Astrocyte (in vitro differentiated cells and primary cell): ENCODE measurements around the gene SNAPIN. TPM values are rescaled to one million over a fixed set of nuclear protein-coding genes. Genes with fewer than 3 reads are reported as not detected.

Source experiments
- DNase-seq: peaks from one replicate; pipeline ENCODE4 v3.0.0-alpha.2; 2010; ENCODE audit warnings: low read depth
- FAIRE-seq: peaks from 2 replicates; lab custom pipeline; 2011; peaks lifted over from hg19 to GRCh38; lab: Jason Lieb, UNC
- H2AFZ ChIP-seq: 2 replicates; pipeline ENCODE4 v1.6.0; 2012; ENCODE audit warnings: low read depth, low read length, inconsistent platforms
- H3K27ac ChIP-seq: 2 replicates; pipeline ENCODE4 v1.5.1; 2011; ENCODE audit warnings: low read depth, low read length, inconsistent platforms
- H3K27me3 ChIP-seq: 2 replicates; pipeline ENCODE4 v1.6.0; 2011; ENCODE audit warnings: low read length, inconsistent platforms; ENCODE audit not compliant: insufficient read depth
- H3K36me3 ChIP-seq: 2 replicates; pipeline ENCODE4 v1.5.1; 2011; ENCODE audit warnings: low read length, inconsistent platforms; ENCODE audit not compliant: insufficient read depth
- H3K4me1 ChIP-seq: 2 replicates; pipeline ENCODE4 v1.5.1; 2011; ENCODE audit warnings: low read length, inconsistent platforms; ENCODE audit not compliant: insufficient read depth
- H3K4me2 ChIP-seq: 2 replicates; pipeline ENCODE4 v1.6.0; 2012; ENCODE audit warnings: low read length, inconsistent platforms
- H3K4me3 ChIP-seq: 2 replicates; pipeline ENCODE4 v1.5.1; 2011; ENCODE audit warnings: low read depth, mild to moderate bottlenecking, low read length, inconsistent platforms; ENCODE audit not compliant: insufficient read depth
- H3K79me2 ChIP-seq: 2 replicates; pipeline ENCODE4 v1.6.0; 2012; ENCODE audit warnings: mild to moderate bottlenecking, low read length, inconsistent platforms; ENCODE audit not compliant: insufficient read depth
- H3K9ac ChIP-seq: 2 replicates; pipeline ENCODE4 v1.6.0; 2012; ENCODE audit warnings: mild to moderate bottlenecking, low read length, inconsistent platforms
- H3K9me3 ChIP-seq: 2 replicates; pipeline ENCODE4 v1.5.1; 2012; ENCODE audit warnings: low read depth, mild to moderate bottlenecking, low read length, inconsistent platforms; ENCODE audit not compliant: insufficient read depth
- H4K20me1 ChIP-seq: 2 replicates; pipeline ENCODE4 v1.6.0; 2012; ENCODE audit warnings: low read length, inconsistent platforms; ENCODE audit not compliant: insufficient read depth
- H3K27ac Mint-ChIP-seq: one replicate; pipeline ENCODE4 v1.8.0; 2021; ENCODE audit warnings: mild to moderate bottlenecking, mixed read lengths; ENCODE audit not compliant: unreplicated experiment
- H3K27me3 Mint-ChIP-seq: one replicate; pipeline ENCODE4 v1.8.0; 2021; ENCODE audit warnings: low read depth, mixed read lengths; ENCODE audit not compliant: unreplicated experiment
- H3K36me3 Mint-ChIP-seq: one replicate; pipeline ENCODE4 v1.8.0; 2021; ENCODE audit warnings: low read depth, mixed read lengths; ENCODE audit not compliant: unreplicated experiment
- H3K4me1 Mint-ChIP-seq: one replicate; pipeline ENCODE4 v1.8.0; 2021; ENCODE audit warnings: low read depth, mixed read lengths; ENCODE audit not compliant: unreplicated experiment
- H3K4me3 Mint-ChIP-seq: one replicate; pipeline ENCODE4 v1.8.0; 2021; ENCODE audit warnings: mild to moderate bottlenecking, moderate library complexity, mixed read lengths; ENCODE audit not compliant: unreplicated experiment
- H3K9me3 Mint-ChIP-seq: one replicate; pipeline ENCODE4 v1.8.0; 2021; ENCODE audit warnings: mild to moderate bottlenecking, mixed read lengths; ENCODE audit not compliant: unreplicated experiment
- EZH2 ChIP-seq: IDR thresholded peaks from 2 replicates; pipeline ENCODE4 v1.6.1; 2012; ENCODE audit warnings: mild to moderate bottlenecking, low read length, inconsistent platforms; ENCODE audit not compliant: insufficient read depth
- total RNA-seq: library from RNA; stranded (reverse); gene quantifications from 2 replicates; pipeline ENCODE4 v1.2.1, GENCODE V29; 2021
- TF ChIP-seq, protein P1 (sequence below): IDR thresholded peaks from 2 replicates; pipeline ENCODE4 v1.5.1; 2011; ENCODE audit warnings: low read depth, mild to moderate bottlenecking, inconsistent platforms, low read length, moderate library complexity; ENCODE audit not compliant: insufficient read depth

SNAPIN gene
- total RNA-seq, 1 donor from 2014 or later = 31.3 TPM

DNA sequence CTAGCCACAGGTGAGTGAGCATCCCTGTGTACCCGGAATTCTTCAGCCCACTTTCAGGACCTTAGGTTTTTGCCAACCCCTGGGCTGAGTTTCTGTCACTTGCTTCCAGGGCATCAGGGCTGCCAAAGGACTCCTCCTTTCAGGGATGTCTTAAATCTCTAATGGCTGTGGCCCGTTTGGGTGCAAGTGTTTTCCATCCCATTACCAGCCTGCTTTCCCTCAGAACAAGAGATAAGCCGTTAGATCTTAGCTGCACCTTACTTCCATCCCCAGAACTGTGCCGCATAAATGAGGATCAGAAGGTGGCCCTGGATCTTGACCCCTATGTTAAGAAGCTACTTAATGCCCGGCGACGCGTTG lies 652 bp downstream of the SNAPIN start:
- Histone ChIP-seq H3K9ac (peak overlapping the region; percentile 92), H3K4me3 (peak overlapping the region; percentile 93), H3K9me3 (no peaks in the 10 kb centered on the region), H3K4me2 (peak overlapping the region; percentile 93), H3K36me3 (peaks cover 29% of the 10 kb centered on the region), H3K27me3 (no peaks in the 10 kb centered on the region), H3K79me2 (peaks cover 15% of the 10 kb centered on the region), H4K20me1 (peaks cover 22% of the 10 kb centered on the region), H2AFZ (peak overlapping the region; percentile 87), H3K4me1 (peaks cover 9% of the 10 kb centered on the region), H3K27ac (peak overlapping the region; percentile 80)
- H3K4me3 Mint-ChIP-seq = peak overlapping the region; percentile 98
- no peaks in the 10 kb centered on the region for H3K9me3 Mint-ChIP-seq
- peaks cover 12% of the 10 kb centered on the region for H3K4me1 Mint-ChIP-seq
- FAIRE-seq = no peak
- DNase-seq = no peak
- H3K27ac Mint-ChIP-seq = peak overlapping the region; percentile 95
- H3K27me3 Mint-ChIP-seq = no peaks in the 10 kb centered on the region
- TF ChIP-seq EZH2 = no peak
- TF ChIP-seq, protein P1, sequence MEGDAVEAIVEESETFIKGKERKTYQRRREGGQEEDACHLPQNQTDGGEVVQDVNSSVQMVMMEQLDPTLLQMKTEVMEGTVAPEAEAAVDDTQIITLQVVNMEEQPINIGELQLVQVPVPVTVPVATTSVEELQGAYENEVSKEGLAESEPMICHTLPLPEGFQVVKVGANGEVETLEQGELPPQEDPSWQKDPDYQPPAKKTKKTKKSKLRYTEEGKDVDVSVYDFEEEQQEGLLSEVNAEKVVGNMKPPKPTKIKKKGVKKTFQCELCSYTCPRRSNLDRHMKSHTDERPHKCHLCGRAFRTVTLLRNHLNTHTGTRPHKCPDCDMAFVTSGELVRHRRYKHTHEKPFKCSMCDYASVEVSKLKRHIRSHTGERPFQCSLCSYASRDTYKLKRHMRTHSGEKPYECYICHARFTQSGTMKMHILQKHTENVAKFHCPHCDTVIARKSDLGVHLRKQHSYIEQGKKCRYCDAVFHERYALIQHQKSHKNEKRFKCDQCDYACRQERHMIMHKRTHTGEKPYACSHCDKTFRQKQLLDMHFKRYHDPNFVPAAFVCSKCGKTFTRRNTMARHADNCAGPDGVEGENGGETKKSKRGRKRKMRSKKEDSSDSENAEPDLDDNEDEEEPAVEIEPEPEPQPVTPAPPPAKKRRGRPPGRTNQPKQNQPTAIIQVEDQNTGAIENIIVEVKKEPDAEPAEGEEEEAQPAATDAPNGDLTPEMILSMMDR = no peak
- H3K36me3 Mint-ChIP-seq = peaks cover 4% of the 10 kb centered on the region

DNA sequence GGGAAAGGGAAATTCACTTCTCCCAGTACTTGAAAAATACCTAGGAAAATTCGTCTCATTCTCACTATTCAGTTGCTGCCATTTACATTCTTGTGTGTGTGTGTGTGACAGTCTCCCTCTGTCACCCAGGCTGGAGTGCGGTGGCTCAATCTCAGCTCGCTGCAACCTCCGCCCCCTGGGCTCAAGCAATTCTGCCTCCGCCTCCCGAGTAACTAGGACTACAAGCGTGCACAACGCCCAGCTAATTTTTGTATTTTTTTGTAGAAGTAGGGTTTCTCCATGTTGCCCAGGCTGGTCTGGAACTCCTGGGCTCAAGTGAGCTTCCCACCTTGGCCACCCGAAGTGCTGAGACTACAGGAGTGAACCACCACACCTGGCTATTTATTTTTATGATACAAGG lies 1.2 kb downstream of the SNAPIN start:
- Histone ChIP-seq H2AFZ (no peak overlapping the region), H3K4me3 (peak overlapping the region; percentile 93), H4K20me1 (peaks cover 23% of the 10 kb centered on the region), H3K27me3 (no peaks in the 10 kb centered on the region), H3K79me2 (peaks cover 15% of the 10 kb centered on the region), H3K9ac (peak overlapping the region; percentile 92), H3K9me3 (no peaks in the 10 kb centered on the region), H3K27ac (no peak overlapping the region), H3K4me1 (peaks cover 9% of the 10 kb centered on the region), H3K36me3 (peaks cover 33% of the 10 kb centered on the region), H3K4me2 (peak overlapping the region; percentile 93)
- TF ChIP-seq, protein P1 = no peak
- no peak for TF ChIP-seq EZH2
- Mint-ChIP-seq H3K36me3 (peaks cover 4% of the 10 kb centered on the region), H3K9me3 (no peaks in the 10 kb centered on the region), H3K27me3 (no peaks in the 10 kb centered on the region), H3K27ac (peak overlapping the region; percentile 95), H3K4me3 (peak overlapping the region; percentile 98), H3K4me1 (peaks cover 12% of the 10 kb centered on the region)
- FAIRE-seq (no peak), DNase-seq (no peak)

- Histone ChIP-seq H3K27me3 (no peaks in the 10 kb centered on the region), H3K4me2 (no peak overlapping the region), H4K20me1 (peaks cover 34% of the 10 kb centered on the region), H2AFZ (no peak overlapping the region), H3K36me3 (peaks cover 47% of the 10 kb centered on the region), H3K4me3 (no peak overlapping the region), H3K9ac (peak overlapping the region; percentile 10), H3K9me3 (no peaks in the 10 kb centered on the region), H3K4me1 (peaks cover 9% of the 10 kb centered on the region), H3K79me2 (peaks cover 21% of the 10 kb centered on the region), H3K27ac (peak overlapping the region; percentile 17)
- peaks cover 4% of the 10 kb centered on the region for H3K36me3 Mint-ChIP-seq
- no peaks in the 10 kb centered on the region for H3K9me3 Mint-ChIP-seq
- H3K27ac Mint-ChIP-seq = peak overlapping the region; percentile 37
- DNase-seq = peak; percentile 76
- peaks cover 12% of the 10 kb centered on the region for H3K4me1 Mint-ChIP-seq
- peak overlapping the region; percentile 62 for H3K4me3 Mint-ChIP-seq
- no peak for FAIRE-seq
- H3K27me3 Mint-ChIP-seq = no peaks in the 10 kb centered on the region
- TF ChIP-seq, protein P1 = no peak
- no peak for TF ChIP-seq EZH2
Observed at GRCh38 chr1:153661111-153661708, 2.7 kb downstream of the SNAPIN start.
